ENCODE data around the gene AMPD2.

AMPD2 gene

DNA sequence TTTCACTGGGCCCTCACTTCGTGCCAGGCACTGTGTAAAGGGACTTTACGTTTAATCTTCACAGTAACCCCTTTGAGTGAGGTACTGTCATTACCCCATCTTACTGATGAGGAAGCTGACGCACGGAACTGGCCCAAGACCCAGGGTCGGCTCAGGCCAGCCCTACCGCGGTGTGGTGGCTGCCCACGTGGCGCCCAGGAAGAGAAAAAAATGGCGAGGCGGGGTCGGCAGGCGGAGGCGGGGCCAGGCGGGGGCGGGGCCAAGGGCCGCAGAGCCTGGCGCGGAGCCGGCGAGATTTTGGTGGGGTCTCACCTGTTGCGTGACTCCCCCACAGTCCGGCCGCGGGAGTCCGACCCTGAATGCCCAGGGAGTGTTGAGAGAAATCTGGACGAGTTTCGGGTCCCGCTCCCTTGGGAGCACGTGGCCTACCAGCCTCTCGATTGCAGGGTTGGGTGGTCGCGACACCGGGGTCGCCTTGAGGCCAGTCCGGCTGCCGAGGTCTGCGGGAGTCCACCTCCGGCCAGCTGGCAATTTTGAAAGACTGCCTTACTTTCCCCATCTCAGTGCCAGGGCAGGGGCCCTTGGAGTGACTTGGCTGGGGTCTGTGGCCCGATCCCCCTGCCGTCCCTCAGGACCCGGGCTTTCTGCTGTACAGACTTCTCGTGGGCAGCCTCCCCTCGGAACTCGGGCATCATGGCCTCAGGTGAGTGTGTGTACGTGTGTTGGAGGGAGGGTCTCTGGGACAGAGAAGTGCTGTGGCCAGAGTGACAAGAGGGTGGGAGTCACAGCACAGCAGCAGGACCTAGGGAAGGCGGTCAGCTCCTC, at the start of gene AMPD2, which contains the start of gene GNAT2:
TSS of gene AMPD2 (plus strand) at position 262 of the 825 bp plus-strand sequence. CDS start 1,339 bp downstream, outside the sequence.
TSS of gene GNAT2 (minus strand) at position 41 of the 825 bp plus-strand sequence. CDS start 6,746 bp downstream, outside the sequence.
- peak; percentile 55 to 66 for DNase-seq (ENCODE audit: low read depth in 2 of 2)

GRCh38 chr1:109570414-109570813, 49.2 kb upstream of the AMPD2 start:
- DNase-seq (ENCODE audit: low read depth in 2 of 2): no peak

DNA sequence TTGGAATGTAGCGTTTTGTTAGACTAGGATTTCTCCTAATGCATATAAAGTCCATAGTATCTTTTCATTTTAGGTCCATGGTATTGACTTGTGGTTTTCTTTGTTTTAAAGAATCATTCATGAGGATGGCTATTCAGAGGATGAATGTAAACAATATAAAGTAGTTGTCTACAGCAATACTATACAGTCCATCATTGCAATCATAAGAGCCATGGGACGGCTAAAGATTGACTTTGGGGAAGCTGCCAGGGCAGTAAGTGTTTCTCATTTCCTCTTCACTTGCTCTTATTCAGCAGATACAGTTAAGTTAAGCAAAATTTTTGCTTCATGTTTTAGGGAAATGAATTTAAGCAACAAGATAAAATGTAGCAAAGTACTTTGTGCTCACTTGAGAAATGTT, 45.9 kb upstream of the AMPD2 start:
- DNase-seq (ENCODE audit: low read depth in 2 of 2): no peak

DNA sequence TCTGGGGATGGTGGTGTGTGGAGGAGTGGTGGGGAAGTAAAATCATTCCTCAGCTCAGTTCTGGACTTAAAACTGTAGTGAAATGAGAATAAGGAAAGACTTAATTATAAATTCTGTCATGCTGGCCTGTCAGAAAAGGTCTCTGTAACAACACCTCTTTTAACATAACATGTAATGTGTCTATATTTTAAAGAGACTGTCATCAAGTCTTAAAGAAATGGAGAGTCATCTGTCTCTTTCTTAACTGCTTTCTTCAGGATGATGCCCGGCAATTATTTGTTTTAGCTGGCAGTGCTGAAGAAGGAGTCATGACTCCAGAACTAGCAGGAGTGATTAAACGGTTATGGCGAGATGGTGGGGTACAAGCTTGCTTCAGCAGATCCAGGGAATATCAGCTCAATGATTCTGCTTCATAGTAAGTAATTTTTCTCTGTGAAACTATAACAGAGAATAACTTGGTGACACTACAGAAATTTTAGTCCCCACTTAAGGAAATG, 40.6 kb upstream of the AMPD2 start:
- no peak for DNase-seq (ENCODE audit: low read depth in 2 of 2)

DNA sequence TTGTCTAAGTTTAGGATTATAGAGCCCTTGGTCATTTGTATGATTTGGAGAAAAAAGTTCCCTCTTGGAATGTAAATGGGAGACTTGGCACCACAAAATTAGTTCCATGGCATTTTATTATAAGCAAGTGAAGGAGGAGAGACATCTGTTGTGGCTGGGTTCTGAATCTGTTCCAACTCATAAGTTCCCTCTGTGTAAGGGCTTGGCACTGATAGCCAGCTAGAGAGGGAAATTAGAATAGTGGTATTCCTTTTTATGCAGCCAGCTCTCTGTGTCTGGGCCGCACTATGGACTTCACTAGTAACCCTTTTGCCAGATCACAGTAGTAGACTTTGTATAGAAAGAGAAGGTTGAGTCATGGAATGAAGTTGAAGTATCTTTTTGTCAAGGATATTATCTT, 40.1 kb upstream of the AMPD2 start:
- DNase-seq (ENCODE audit: low read depth in 2 of 2): no peak

- no peak for DNase-seq (ENCODE audit: low read depth in 2 of 2)
These were observed 37.6 kb upstream of the AMPD2 start for GRCh38 chr1:109582021-109582420.

- DNase-seq (ENCODE audit: low read depth in 2 of 2): no peak
These were observed 34.9 kb upstream of the AMPD2 start for GRCh38 chr1:109584766-109585165.

GRCh38 chr1:109586055-109586454, 33.6 kb upstream of the AMPD2 start:
- no peak for DNase-seq (ENCODE audit: low read depth in 2 of 2)

DNA sequence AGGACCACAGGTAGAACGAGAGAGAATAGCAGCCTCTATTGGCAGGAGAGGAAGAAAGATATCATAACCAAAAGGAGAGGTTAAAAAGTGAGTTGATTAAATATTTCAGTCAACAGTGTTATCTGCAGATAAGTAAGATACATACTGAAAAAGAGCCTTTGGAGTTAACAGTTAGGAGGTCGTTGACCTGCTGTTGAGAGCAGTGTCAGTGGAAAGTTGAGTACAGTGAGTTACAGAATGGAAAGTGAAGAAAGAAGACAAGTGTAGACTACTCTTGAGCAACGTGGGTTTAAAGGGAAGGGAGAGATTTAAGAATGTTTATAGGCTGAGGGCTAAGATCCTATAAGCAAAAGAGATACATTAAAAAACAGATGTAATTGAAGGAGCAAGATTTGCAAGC, 30.5 kb upstream of the AMPD2 start:
- DNase-seq (ENCODE audit: low read depth in 2 of 2): no peak

GRCh38 chr1:109589679-109590078, 30.0 kb upstream of the AMPD2 start:
- no peak for DNase-seq (ENCODE audit: low read depth in 2 of 2)

GRCh38 chr1:109592916-109593315, 26.7 kb upstream of the AMPD2 start:
- DNase-seq (ENCODE audit: low read depth in 2 of 2): no peak

- DNase-seq (ENCODE audit: low read depth in 2 of 2): no peak
These were observed 24.1 kb upstream of the AMPD2 start for GRCh38 chr1:109595531-109595930.

- DNase-seq (ENCODE audit: low read depth in 2 of 2): no peak
These were observed 21.5 kb upstream of the AMPD2 start for GRCh38 chr1:109598156-109598555.

GRCh38 chr1:109598655-109599054, 21.0 kb upstream of the AMPD2 start:
- DNase-seq (ENCODE audit: low read depth in 2 of 2): no peak

DNA sequence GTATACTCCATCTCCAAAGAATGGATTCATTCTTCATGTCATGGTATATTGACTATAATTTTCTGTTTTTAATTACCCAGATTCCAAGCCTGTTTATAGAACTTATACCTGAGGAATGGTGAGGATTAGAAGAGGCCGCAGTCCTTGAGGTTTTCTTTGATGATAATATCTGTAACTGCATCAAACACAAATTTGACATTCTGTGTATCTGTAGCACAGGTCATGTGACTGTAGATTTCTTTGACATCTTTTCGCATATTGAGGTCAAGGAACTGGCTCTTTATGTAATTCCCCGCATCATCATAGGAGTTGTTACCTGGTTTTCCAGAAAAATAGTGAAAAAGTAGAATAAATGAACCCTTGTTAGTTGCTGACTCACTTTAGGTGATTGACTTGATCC, 16.4 kb upstream of the AMPD2 start:
- DNase-seq (ENCODE audit: low read depth in 2 of 2): no peak

GRCh38 chr1:109605381-109605780, 14.3 kb upstream of the AMPD2 start:
- no peak for DNase-seq (ENCODE audit: low read depth in 2 of 2)

- no peak for DNase-seq (ENCODE audit: low read depth in 2 of 2)
These were observed 9.8 kb upstream of the AMPD2 start for GRCh38 chr1:109609881-109610280.

DNA sequence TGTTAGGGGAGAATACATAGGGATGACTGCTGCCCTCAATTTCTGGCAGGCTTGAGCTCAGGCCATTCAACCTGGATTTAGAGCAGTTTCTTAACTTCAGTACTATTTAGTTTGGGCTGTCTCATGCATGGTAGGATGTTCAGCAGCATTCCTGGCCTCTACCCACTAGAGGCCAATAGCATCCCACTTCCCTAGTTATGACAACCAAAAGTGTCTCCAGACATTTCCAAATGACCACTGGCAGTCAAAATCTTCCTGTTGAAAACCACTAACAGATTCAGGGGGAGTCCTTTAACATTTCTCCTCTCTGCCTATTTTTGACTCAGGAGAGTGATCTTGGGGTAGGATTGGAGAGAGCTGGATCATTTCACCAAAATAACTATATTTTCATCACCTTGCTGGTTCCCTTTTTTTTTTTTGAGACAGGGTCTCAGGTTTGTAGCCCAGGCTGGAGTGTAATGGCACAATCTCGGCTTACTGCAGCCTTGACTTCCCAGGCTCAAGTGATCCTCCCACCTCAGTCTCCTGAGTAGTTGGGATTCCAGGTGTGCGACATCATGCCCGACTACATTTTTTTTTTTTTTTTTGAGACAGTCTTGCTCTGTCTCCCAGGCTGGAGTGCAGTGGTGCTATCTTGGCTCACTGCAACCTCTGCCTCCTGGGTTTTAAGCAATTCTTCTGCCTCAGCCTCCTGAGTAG, 8.9 kb upstream of the AMPD2 start:
- no peak for DNase-seq (ENCODE audit: low read depth in 2 of 2)

GRCh38 chr1:109611308-109611990, 8.2 kb upstream of the AMPD2 start:
- DNase-seq (ENCODE audit: low read depth in 2 of 2): no peak

DNA sequence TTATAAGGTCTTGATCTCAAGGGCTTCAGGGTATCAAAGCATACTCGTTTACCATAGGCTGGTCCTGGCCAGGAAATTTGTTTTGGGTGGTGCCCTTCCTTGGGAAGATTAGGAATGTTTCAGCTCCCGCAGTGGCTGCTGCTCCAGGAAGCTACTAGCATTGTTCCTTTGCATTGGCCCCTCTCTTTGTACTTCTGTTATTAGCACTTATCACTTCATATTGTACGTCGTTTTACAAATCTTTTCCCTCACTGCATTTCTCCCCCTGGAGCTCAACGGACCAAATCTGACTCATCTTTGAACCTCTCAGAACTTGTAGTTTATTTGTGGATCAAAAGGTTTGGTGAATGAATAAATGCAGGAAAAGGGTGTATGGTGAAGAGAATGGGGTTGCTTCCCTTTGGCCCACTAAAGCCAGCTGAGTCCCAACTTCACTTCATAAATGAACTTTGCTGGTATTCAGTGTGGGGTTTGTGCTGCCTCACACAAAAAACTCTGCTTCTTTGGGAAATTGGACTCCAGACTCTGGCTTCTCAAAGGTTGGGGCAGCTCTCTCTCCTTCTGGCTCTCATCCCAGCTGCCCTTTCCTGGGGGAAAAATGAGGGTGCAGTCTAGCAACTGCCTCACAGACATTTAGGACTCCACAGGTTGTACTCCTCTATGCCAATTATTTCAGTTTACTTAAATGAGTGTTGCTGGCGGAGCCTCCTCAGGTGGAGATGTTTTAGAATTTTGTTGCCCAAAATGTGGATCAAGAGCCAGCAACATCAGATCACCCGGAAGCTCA, 6.1 kb upstream of the AMPD2 start:
- DNase-seq (ENCODE audit: low read depth in 2 of 2): no peak

GRCh38 chr1:109615879-109616278, 3.8 kb upstream of the AMPD2 start:
- DNase-seq (ENCODE audit: low read depth in 2 of 2): no peak
